Measurements from ENCODE around the gene CIDEA.

The CIDEA gene

DNA sequence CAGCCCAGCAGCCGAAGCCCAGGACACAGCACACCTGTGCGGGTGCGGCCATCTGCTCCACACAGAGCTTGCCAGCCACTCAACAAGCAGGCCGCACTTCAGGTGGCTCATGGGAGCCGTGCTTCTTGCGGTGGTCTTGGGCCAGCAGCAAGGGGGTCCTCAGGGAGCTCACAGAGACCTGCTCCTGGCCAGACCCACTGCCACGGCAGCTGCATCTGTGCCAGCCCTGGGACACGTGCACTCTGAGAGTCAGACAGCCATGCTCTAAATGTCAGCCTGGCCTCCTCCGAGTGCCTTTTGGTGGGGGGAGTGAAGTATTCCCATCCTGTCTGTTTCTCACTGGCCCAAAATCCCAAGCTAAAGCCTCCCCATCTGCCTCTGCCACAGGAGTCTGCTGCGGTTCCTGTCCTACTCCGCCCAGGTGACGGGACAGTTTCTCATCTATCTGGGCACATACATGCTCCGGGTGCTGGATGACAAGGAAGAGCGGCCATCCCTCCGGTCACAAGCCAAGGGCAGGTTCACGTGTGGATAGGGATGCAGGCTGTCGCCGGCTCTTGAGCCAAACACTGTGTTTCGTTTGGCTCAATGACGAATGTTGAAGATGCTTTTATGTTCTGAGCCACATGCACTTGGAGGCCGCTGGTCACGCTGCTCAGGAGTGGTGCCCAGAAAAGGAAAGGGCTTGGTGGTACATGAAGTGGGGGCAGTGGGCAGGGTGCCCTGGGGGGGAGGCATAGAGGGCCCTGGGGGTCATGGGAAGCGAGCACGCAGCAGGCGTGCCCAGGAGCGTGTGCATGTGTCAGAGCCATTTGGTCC is 22.8 kb downstream of the CIDEA start:
- no peak for DNase-seq

DNA sequence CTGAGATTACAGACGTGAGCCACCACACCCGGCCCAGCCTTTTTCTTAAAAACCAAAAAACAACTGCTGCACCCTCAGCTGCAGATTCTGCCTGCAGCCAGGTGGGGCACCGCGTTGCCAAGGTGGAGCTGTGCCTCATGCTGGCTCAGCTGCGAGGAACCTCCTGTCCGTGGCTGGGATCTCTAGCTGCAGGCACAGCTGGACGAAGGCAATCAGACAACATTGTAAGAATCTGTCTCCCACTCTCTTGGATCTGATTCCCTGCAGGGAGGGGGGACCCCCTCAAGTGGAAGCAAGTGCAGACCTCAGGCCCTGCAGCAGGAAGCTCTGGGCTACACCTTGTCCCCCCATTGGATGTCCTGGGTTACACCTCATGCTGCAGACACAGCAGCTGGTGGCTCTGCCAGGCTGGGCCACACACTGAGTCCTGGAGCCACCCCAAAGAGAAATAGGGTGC is 24.1 kb downstream of the CIDEA start:
- DNase-seq = no peak

DNA sequence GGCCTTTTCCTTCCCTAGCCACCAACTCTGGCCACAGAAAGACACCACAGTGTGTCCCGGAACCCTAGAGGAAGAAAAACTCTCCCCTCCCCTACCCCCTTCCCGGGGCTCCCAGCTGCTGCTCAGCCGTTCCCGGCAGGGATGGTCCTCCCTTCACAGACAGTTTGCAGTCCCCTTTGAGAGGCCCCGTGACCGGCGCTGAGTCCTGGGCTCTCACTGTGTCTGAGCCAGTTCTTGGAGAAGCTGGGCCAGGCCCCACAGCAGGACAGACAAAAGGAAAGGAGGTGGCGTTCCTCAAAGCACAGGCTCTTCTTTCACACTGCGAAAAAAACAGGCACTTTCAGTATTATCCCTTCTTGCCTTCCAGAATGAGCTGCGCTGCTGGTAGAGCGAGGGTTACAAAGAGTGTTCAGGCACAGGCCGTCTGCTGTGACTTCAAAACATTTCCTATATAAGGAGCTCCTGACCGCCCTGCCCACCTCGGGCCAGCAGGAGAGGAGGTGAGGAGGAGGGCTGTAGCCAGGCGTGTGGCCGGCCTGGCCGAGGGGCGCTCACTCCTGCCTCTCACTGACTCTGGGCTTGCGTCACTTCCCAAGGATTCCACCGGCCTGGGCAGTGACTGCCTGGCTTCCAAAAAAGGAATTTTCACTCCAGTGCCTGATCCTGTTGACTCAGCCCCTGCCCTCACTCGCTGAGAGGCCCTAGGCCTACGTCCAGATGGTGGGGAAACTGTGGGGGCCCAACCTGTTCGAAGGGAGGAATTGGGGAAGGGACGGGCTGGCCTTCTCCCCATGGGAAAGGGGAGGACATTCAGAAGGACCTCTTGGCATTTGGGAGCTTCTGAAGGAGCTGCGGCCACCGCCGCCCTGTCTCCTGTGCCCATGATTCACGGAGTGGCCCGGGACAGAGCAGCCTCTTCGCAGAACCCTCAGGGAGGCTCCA is 24.9 kb downstream of the CIDEA start:
- no peak for DNase-seq

DNA sequence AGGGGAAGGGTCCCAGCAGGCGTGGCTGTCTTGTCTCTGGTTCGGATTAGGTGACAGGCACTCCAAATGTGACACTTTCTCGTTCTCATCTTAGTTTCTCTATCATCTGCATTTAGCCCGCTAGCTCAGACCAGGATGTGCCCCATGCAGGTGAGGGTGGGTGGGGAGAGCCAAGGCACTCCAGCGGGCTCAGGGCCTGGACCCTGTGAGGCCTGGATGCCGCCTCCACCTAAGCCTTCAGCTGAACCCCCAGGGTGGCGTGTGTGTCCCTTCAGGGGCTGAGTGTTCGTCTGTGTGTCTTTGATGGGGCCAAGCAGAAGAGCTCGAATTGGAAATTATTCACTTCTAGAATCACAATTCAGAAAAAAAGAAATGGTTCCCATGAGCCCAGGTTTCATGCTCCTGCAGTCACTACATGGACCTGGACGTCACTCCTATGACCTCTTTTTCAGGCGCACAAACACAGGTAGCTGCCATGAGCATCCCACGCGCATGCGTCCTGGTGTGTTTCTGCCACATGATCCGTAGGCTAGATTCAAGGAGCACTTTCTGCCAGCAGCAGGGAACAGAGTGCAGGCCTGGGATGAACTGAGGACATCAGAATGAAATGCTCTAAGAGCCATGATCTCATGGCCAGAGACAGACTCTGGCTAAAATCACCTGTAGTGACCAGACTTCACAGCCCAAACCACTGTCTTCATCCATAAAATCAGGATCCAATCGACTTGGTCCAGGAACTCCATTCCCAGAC is 25.8 kb downstream of the CIDEA start:
- DNase-seq = no peak

DNA sequence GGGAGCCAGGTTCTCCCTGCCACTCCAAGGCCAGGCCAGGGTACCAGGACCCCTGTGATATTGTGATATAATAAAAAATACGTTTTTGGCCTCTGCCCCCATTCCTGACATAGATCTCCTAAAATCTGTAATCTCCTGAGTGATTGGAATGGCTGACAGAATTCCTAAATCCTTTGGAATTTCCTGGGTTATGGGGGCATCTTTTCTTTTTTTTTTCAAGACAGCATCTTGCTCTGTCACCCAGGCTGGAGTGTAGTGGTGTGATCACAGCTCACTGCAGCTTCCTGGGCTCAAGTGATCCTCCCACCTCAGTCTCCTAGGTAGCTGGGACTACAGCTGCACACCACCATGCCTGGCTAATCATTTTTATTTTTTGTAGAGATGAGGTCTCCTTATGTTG is 27.7 kb downstream of the CIDEA start:
- no peak for DNase-seq

DNA sequence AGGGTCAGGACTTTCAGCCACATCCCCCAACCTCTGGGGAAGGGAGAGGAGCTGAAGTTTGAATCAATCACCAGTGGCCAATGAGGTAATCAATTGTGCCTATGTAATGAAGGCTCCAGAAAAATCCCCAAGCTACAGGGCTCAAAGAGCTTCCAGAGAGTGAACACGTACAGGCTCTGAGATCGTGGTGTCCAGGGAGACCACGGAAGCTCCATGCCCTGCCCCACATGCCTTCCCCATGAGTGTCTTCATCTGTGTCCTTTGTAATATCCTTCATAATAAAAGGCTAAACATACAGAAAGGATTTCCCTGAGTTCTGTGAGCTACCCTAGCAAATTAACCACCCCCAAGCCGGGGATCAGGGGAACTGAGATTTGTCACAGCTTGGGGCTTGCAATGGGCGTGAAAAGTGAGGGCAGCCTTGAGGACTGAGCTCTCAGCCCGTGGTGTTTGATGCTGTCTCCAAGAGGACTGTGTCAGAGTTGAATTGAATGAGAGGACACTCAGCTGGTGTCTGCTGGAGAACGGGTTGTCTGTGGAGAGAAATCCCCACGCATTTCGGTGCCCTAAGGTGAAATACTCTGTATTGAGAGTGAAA is 28.4 kb downstream of the CIDEA start:
- DNase-seq = no peak

DNA sequence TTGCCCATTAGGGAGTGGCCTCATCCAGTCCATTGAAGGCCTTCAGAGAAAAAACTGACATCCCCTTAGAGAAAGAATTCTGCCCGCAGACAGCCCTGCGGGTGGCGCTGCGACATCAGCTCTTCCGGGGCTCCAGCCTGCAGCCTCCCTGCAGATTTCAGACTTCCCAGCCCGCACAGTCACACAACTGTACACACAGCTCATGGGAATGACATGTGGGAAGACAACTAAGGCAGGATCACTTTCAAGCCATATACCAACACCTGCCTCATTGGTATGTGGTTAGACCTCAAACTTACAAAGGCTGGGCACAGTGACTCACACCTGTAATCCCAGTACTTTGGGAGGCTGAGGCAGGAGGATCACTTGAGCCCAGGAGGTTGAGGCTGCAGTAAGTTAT is 29.1 kb downstream of the CIDEA start:
- DNase-seq = no peak

DNA sequence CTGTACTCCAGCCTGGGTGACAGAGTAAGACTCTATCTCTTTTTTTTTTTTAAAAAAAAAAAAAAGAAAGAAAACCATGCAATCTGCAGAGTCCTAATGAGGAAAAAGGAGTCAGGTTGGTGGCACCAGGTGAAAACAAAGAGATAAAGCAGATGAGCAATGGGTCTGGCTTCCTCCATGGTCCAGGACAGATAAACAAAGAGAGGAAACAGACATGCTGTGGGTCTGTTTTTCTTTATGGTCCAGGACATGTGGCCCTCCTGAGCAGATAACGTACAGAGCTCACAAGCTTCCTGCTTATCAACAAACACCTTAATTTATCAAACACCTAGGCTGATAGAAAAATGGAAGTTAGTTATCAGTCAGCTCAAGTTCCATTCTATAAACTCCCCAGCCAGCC is 29.5 kb downstream of the CIDEA start:
- no peak for DNase-seq

DNA sequence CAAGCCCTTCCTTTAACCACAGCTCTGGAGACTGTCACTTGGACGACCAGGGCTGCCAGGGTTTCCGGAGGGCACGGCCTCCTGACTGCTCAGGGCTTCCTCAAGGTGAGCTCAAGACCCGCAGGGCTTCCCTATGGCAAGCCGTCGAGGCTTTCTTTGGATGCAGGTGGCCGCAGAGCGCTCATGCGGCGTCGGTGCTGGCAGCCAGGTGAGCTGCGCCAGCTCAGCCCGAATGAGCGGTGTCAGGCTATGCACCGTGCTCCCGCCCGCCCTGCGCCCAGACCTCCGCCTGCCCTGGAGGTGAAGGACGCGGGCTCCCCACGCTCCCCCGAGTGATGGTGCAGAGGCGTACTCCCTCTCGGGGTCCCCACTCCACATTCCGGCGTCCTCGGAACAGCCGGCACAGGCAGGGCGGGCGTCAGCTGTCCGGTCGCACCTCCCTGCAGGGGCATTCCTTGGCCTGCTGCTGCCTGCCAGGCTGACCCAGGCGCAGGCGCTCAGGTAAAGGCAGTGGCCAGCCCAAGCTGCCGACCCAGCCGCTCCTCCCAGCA is 33.0 kb downstream of the CIDEA start:
- DNase-seq = no peak

DNA sequence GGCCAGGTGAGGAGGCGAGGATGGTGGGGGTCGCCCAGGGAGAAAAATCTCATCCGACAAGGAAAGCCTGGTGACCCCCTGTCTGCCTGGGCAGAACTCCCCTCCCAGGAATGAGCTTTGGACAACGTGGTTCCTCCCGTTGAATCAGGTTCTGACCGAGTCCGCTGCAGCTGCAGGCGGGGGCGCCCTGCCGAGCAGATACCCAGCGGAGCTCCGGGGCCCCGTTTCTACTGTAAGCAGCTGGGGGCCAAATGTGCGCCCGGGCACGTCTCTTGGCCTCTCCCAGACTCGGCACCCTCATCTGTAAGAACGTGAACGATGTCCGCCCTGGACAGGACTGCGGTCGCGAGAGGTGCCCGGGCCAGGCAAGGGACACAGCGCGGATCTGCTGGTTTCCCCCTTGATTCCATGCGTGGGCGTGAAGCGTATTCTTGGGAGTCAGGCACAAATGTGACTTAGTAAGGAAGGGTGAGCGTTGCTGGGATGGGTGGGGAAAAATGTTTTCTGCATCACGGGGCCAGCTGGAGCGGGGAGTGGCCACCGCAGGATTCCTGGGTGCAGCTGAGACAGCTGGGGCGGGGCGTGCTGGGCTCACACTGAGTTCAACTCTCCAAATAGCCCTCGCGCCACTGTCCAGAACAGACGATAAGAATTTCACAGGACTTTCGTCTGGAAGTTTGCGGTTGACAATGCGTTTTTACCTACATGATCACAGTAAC is 33.7 kb downstream of the CIDEA start:
- no peak for DNase-seq

DNA sequence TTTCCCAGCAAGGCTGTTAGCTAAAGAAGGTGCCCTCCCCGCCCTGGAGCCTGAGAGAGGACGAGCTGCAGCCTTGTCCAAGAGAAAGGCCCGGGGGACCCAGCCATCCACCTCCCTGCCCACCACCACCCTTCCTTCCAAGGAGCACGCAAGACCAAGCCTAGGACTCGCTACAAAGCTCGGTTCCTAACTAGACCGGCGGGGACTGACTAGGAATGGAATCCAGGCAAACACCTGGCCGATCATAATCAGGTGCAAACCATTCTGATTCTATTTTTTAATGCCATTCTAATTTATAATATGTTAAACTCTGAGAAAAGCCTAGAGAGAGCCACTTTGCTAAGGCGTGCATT is 34.2 kb downstream of the CIDEA start:
- DNase-seq = no peak

DNA sequence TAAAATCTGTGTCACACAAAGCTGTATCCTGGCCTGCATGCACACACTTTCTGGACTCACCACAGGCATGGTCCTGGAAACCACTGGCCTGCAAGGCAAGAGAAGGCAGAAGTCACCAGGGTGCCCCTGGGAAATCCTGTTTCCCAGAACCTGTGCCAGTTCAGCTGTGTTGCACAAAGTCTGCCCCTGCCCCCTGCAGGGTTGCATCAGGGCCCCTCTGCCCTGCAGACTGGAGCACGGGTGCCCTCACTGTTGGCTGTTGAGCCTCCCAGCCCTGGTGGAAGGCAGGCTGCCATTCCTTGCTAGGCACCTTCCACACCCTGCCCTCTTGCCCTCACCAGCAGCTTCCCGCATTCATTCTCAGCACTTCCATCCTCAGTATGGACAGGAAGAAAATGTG is 35.9 kb downstream of the CIDEA start:
- no peak for DNase-seq

DNA sequence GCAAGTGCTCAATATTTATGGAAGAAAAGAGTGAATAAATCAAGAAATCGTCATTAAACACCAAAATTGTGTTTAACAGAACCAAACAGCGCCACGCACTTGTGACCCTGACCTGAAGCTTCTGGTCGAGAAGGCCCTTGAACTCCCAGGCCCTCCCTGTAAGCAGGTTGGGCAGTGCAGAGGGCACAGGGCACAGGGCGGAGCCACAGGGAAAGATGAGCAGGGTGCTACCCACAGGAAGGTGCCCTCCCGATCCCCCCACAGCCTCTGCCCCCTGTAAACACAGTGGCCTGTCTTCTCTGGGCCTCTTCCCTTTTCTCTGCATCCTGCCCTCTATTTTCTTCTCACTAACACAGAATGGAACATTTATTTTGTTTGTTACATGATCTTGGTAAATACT is 37.0 kb downstream of the CIDEA start:
- no peak for DNase-seq

DNA sequence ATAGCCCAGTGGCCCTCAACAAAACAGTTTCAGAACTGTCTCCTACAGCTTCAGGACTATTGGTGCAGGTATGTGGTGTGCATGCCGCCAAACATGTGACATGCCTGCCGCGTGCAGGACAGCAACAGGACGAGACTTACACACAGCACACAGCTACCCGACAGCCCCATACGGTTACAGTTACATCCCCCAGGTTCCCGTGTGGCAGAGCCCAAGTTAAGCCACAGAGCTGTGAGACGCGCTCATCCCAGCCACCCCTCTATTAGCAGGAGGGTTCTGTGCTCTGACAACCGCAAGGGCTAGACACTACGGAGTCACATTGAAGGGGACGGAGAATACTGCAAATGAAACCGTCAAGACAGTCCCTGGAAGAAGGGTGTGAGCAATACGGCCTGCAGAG is 37.5 kb downstream of the CIDEA start:
- no peak for DNase-seq

DNA sequence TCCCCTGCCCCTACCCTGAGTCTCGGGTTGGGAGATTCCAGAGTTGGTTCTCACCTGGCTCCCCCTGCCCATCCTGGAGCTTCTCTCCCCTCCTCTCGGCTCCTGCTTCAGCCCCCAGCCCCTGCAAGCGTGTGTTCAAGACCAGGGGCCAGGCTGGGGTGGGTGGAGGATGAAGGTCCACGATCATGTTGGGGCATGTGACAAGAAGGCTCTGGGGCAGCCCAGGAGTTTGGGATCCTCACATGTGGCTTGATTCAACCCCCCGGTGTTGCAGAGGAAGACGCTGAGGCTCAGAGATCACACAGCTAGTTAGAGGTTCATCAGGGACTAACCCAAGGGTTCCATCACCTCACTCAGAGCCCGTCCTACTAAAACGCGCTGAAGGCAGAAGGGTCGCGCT is 39.7 kb downstream of the CIDEA start:
- no peak for DNase-seq

DNA sequence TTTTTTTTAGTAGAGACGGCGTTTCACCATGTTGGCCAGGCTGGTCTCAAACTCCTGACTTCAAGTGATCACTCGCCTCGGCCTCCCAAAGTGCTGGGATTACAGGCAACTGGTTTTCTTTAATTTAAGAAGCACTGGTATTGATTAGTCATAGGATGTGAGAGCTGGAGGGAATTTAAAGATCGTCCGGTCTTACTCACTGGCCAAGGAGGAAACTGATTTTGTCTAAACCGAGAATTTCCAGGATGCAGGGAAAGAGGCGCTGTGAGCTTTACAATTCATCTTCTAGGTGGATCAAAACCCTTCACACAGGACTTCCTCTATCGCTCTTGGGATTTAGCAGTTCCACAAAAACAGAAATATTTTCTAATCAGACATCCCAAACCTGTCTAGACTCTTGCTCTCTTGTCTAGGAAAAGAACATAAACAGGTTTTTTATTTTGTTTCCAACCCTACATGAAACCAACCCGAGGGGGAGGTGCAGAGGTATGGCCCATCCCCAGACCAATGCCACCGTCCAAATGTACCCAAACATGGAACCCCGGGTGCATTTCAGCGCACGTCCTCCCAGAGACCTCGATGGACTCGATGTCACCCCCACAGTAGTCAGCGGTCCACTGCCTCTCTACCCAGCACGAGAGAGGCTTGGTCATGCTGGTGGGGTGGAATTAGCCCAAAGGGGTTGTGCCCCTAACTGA is 41.4 kb downstream of the CIDEA start:
- no peak for DNase-seq

DNA sequence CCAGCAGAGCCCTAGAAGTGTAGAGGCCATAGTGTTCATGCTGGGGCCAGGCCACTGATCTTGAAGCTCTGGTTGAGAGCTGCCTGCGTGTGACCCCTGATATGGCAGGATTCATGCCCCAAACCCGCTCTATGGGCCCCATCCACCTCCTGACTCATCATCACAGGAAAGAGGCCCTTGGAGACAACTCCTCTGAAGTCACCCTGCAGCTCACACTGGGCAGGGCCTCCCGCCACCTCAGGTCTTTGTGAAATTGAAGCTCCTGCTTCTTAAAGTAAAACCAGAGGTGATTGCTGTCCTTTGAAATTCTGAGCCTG is 41.9 kb downstream of the CIDEA start:
- no peak for DNase-seq

DNA sequence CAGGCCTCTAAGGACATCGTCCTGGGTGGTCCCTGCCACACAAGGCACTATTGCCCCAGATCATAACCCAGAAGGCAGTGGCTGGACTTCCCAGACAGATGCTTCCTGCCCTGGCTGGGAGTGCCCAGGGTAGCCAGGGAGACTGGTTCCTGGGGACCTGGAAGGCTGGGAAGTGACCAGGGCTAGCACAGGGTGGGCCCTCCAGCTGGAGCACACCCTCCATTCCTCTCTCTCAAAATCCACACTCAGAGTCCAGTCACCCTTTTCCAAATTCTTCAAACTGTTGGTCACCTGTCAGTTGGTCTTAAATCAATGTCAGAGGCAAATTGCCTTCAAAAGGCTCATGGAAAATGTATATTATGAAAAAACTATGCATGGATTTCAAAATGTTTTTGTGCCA is 42.3 kb downstream of the CIDEA start:
- no peak for DNase-seq

DNA sequence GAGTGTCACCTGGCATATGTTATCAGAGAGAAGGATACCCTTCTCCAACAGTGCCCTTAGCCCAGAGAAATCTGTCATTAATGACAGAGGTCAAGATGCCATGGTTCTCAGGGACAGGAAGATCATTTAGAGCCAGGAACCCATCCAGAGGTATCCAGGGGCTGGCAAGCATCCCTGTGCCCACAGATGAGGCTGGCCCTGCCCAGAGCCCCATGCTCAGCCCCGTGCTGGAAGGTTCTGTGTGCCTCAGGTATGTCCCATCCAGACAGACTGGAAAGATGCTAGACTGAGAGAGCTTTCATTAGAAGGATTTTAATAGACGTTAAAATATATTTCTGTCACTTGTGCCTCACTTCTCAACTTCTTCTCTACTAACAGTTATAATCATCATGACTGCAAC is 45.7 kb downstream of the CIDEA start:
- no peak for DNase-seq

DNA sequence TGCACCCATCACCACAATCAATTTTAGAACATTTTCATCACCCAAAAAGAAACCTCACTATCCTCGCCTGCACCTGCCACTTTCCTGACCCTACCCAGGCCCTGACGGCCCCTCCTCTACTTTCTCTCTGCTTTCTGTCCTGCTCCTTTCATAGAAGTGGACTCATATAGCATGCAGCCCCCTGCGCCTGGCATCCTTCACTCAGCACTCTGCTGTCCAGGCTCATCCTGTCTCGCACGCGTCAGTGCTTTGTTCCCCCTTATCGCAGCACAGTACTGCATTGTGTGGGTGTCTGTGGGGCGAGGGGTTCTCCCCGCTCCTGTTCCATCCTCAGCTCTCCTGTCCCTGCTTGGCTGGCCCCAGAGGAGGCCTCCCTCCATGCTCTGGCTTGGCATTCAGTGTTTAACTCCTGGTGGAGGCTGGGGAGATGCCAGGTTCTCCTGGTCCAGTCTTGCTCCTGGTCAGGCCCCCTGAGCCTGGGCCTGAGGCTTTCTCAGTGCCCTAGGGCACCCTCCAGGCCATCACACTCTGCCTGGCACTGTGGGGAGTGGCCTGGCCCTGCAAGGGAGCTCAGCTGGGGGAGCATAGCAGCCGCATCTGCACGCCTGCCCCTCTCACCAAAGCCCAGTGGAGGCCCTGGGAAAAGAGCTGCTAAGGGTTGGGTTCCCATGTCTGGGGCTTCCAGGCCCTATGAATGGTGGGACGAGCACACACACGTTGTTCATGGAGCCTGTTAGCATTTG is 47.3 kb downstream of the CIDEA start:
- DNase-seq = no peak
